GM12873 (cell line): ENCODE results near the gene ZNF415.

ENCODE experiments used
- CTCF ChIP-seq: IDR thresholded peaks from 2 replicates; pipeline ENCODE4 v1.5.1; 2012; ENCODE audit warnings: low read depth, mild to moderate bottlenecking, moderate library complexity, low read length, control low read depth; ENCODE audit not compliant: insufficient read depth; ENCODE audit errors: missing control alignments

The ZNF415 gene

GRCh38 chr19:53085496-53085895 is 47.2 kb downstream of the ZNF415 start:
- no peak for TF ChIP-seq CTCF

- no peak for TF ChIP-seq CTCF
These were observed 49.8 kb downstream of the ZNF415 start for GRCh38 chr19:53082929-53083328.

GRCh38 chr19:53079313-53079924 is 53.3 kb downstream of the ZNF415 start:
- TF ChIP-seq CTCF, result no peak

GRCh38 chr19:53078668-53079067 is 54.0 kb downstream of the ZNF415 start:
- TF ChIP-seq CTCF, result no peak

GRCh38 chr19:53076984-53077383 is 55.7 kb downstream of the ZNF415 start:
- TF ChIP-seq CTCF, result no peak

- TF ChIP-seq CTCF, result no peak
These were observed 63.9 kb downstream of the ZNF415 start for GRCh38 chr19:53068834-53069233.

- TF ChIP-seq CTCF, result no peak
These were observed 64.5 kb downstream of the ZNF415 start for GRCh38 chr19:53068199-53068598.
